Osteocyte (in vitro differentiated cells): ENCODE data around the gene MTHFD1L. TPM values are rescaled to one million over a fixed set of nuclear protein-coding genes. Genes with fewer than 3 reads are reported as not detected.

Experiments
- DNase-seq: peaks from one replicate; pipeline ENCODE4 v3.0.0; 2021; ENCODE audit warnings: mixed read lengths; ENCODE audit not compliant: unreplicated experiment; ENCODE audit errors: extremely low spot score
- H3K27ac Mint-ChIP-seq: one replicate; pipeline ENCODE4 v1.8.0; 2021; ENCODE audit warnings: mild to moderate bottlenecking, mixed read lengths; ENCODE audit not compliant: unreplicated experiment
- H3K27me3 Mint-ChIP-seq: one replicate; pipeline ENCODE4 v1.8.0; 2021; ENCODE audit warnings: mixed read lengths; ENCODE audit not compliant: unreplicated experiment
- H3K36me3 Mint-ChIP-seq: one replicate; pipeline ENCODE4 v1.8.0; 2021; ENCODE audit warnings: mixed read lengths; ENCODE audit not compliant: unreplicated experiment
- H3K4me1 Mint-ChIP-seq: one replicate; pipeline ENCODE4 v1.8.0; 2021; ENCODE audit warnings: mixed read lengths; ENCODE audit not compliant: unreplicated experiment
- H3K4me3 Mint-ChIP-seq: one replicate; pipeline ENCODE4 v1.8.0; 2021; ENCODE audit warnings: mild to moderate bottlenecking, moderate library complexity, mixed read lengths; ENCODE audit not compliant: unreplicated experiment
- H3K9me3 Mint-ChIP-seq: one replicate; pipeline ENCODE4 v1.8.0; 2021; ENCODE audit warnings: mixed read lengths; ENCODE audit not compliant: unreplicated experiment
- CTCF ChIP-seq: fragments of 200-600 bp; sonication (generic); IDR thresholded peaks from 2 replicates; pipeline ENCODE4 v1.5.0; 2021; ENCODE audit warnings: antibody characterized with exemption, mild to moderate bottlenecking, moderate library complexity
- total RNA-seq: library from RNA; stranded (reverse); gene quantifications from 2 replicates; pipeline ENCODE4 v1.2.1, GENCODE V29; 2021

MTHFD1L gene
- total RNA-seq, 1 donor from 2014 or later = 63.2 TPM

- no peak for DNase-seq
- Mint-ChIP-seq H3K9me3 (no peaks in the 10 kb centered on the region), H3K4me1 (peaks cover 49% of the 10 kb centered on the region), H3K27ac (peak overlapping the region; percentile 71), H3K4me3 (no peak overlapping the region), H3K27me3 (no peaks in the 10 kb centered on the region), H3K36me3 (peaks cover 14% of the 10 kb centered on the region)
- TF ChIP-seq CTCF = no peak
These were observed 149.7 kb downstream of the MTHFD1L start for GRCh38 chr6:151015101-151015700.

GRCh38 chr6:151016107-151016506, 150.6 kb downstream of the MTHFD1L start:
- H3K9me3 Mint-ChIP-seq = no peaks in the 10 kb centered on the region
- no peak for DNase-seq
- no peak overlapping the region for H3K4me3 Mint-ChIP-seq
- no peak for TF ChIP-seq CTCF
- H3K27me3 Mint-ChIP-seq = no peaks in the 10 kb centered on the region
- H3K4me1 Mint-ChIP-seq = peaks cover 44% of the 10 kb centered on the region
- H3K27ac Mint-ChIP-seq = no peak overlapping the region
- H3K36me3 Mint-ChIP-seq = peaks cover 14% of the 10 kb centered on the region

- Mint-ChIP-seq H3K36me3 (peaks cover 14% of the 10 kb centered on the region), H3K4me3 (no peak overlapping the region), H3K4me1 (peaks cover 43% of the 10 kb centered on the region), H3K27me3 (no peaks in the 10 kb centered on the region), H3K27ac (no peak overlapping the region), H3K9me3 (no peaks in the 10 kb centered on the region)
- no peak for TF ChIP-seq CTCF
- no peak for DNase-seq
These were observed 152.5 kb downstream of the MTHFD1L start for GRCh38 chr6:151018046-151018445.

- H3K36me3 Mint-ChIP-seq = peaks cover 14% of the 10 kb centered on the region
- H3K4me3 Mint-ChIP-seq = no peak overlapping the region
- peaks cover 35% of the 10 kb centered on the region for H3K4me1 Mint-ChIP-seq
- no peak for TF ChIP-seq CTCF
- H3K27me3 Mint-ChIP-seq = no peaks in the 10 kb centered on the region
- DNase-seq = no peak
- no peak overlapping the region for H3K27ac Mint-ChIP-seq
- no peaks in the 10 kb centered on the region for H3K9me3 Mint-ChIP-seq
These were observed 153.6 kb downstream of the MTHFD1L start for GRCh38 chr6:151018911-151019782.

GRCh38 chr6:151021896-151022295, 156.4 kb downstream of the MTHFD1L start:
- TF ChIP-seq CTCF = no peak

More at GRCh38 chr6:151021896-151022295, 156.4 kb downstream of the MTHFD1L start:
- Mint-ChIP-seq H3K27me3 (no peaks in the 10 kb centered on the region), H3K4me3 (no peak overlapping the region), H3K36me3 (peaks cover 13% of the 10 kb centered on the region), H3K4me1 (peaks cover 34% of the 10 kb centered on the region), H3K9me3 (no peaks in the 10 kb centered on the region), H3K27ac (peak overlapping the region; percentile 87)
- DNase-seq = no peak
